IMR-90 (cell line): ENCODE measurements around the gene OR8G5.

ENCODE experiments used
- CEBPB ChIP-seq: IDR thresholded peaks from 2 replicates; pipeline ENCODE4 v1.6.1; 2012; ENCODE audit warnings: low read depth, low read length, improper control_type of control experiment
- CHD1 ChIP-seq: IDR thresholded peaks from 2 replicates; pipeline ENCODE4 v1.6.1; 2012; ENCODE audit warnings: low read depth, low read length, improper control_type of control experiment
- FOS ChIP-seq: fragments of 150-350 bp; IDR thresholded peaks from 2 replicates; pipeline ENCODE4 v1.6.1; 2016; ENCODE audit warnings: low read depth, low read length
- MAFK ChIP-seq: IDR thresholded peaks from 2 replicates; pipeline ENCODE4 v1.6.1; 2012; ENCODE audit warnings: low read depth, low read length, improper control_type of control experiment
- MAZ ChIP-seq: IDR thresholded peaks from 2 replicates; pipeline ENCODE4 v1.6.1; 2012; ENCODE audit warnings: low read depth, mild to moderate bottlenecking, low read length, improper control_type of control experiment, moderate library complexity, borderline replicate concordance
- MXI1 ChIP-seq: IDR thresholded peaks from 2 replicates; pipeline ENCODE4 v1.6.1; 2012; ENCODE audit warnings: low read depth, mild to moderate bottlenecking, low read length, moderate library complexity, borderline replicate concordance
- POLR2A ChIP-seq: IDR thresholded peaks from 2 replicates; pipeline ENCODE4 v1.6.1; 2012; ENCODE audit warnings: mild to moderate bottlenecking, low read depth, low read length
- RCOR1 ChIP-seq: IDR thresholded peaks from 2 replicates; pipeline ENCODE4 v1.6.1; 2012; ENCODE audit warnings: mild to moderate bottlenecking, low read length, improper control_type of control experiment; ENCODE audit not compliant: insufficient replicate concordance
- RFX5 ChIP-seq: IDR thresholded peaks from 2 replicates; pipeline ENCODE4 v1.8.0; 2012; ENCODE audit warnings: low read depth, mild to moderate bottlenecking, low read length, moderate library complexity
- TF ChIP-seq, protein P1 (sequence below): conservative IDR thresholded peaks from 2 replicates; pipeline ENCODE4 v1.5.1; 2012; ENCODE audit warnings: mild to moderate bottlenecking, low read depth, low read length, improper control_type of control experiment
- TF ChIP-seq, protein P2 (sequence below): fragments of 150-350 bp; IDR thresholded peaks from 2 replicates; pipeline ENCODE4 v1.6.1; 2017; ENCODE audit warnings: mild to moderate bottlenecking, antibody characterized with exemption, low read length, low read depth

DNA sequence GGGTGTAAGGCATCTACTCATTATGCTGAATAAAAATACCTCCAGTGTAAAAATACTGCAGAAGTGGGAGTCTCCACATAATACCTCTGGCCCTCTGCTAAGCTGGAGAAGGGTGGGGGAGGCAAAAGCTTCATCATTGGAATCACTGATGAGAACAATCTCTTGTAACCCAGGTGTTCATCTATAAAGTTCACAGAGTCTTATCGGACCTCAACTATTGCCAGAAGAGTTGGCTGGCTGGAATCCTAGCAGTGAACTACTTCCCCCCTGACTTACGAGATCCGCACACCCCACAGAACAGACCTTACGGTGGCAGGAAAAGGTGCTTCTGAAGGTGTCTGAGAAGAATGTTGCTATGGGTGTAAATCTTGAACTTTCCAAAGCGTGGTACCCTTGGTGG is 55.1 kb downstream of the OR8G5 start:
- TF ChIP-seq, protein P1, sequence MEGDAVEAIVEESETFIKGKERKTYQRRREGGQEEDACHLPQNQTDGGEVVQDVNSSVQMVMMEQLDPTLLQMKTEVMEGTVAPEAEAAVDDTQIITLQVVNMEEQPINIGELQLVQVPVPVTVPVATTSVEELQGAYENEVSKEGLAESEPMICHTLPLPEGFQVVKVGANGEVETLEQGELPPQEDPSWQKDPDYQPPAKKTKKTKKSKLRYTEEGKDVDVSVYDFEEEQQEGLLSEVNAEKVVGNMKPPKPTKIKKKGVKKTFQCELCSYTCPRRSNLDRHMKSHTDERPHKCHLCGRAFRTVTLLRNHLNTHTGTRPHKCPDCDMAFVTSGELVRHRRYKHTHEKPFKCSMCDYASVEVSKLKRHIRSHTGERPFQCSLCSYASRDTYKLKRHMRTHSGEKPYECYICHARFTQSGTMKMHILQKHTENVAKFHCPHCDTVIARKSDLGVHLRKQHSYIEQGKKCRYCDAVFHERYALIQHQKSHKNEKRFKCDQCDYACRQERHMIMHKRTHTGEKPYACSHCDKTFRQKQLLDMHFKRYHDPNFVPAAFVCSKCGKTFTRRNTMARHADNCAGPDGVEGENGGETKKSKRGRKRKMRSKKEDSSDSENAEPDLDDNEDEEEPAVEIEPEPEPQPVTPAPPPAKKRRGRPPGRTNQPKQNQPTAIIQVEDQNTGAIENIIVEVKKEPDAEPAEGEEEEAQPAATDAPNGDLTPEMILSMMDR: no peak
- TF ChIP-seq FOS (no peak), POLR2A (no peak), MAFK (no peak), MXI1 (no peak), RFX5 (no peak), CEBPB (no peak), CHD1 (no peak), RCOR1 (no peak), MAZ (no peak)
- TF ChIP-seq, protein P2, sequence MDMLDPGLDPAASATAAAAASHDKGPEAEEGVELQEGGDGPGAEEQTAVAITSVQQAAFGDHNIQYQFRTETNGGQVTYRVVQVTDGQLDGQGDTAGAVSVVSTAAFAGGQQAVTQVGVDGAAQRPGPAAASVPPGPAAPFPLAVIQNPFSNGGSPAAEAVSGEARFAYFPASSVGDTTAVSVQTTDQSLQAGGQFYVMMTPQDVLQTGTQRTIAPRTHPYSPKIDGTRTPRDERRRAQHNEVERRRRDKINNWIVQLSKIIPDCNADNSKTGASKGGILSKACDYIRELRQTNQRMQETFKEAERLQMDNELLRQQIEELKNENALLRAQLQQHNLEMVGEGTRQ: no peak
